SK-N-SH treated with all-trans-retinoic acid at 6 μM for 48 hours (cell line): ENCODE results near the gene TSPAN14.

Experiments
- ATAC-seq: fragments of 200-7000 bp; cut with Tn5 transposase; 3 replicates; pipeline ENCODE4 v1.9.1; 2020; ENCODE audit warnings: mild to moderate bottlenecking, moderate library complexity
- ARNTL ChIP-seq: fragments of 450-650 bp; formaldehyde crosslinking; IDR thresholded peaks from 2 replicates; pipeline ENCODE4 v1.5.0; 2020; ENCODE audit warnings: low read depth, mild to moderate bottlenecking, moderate library complexity, borderline replicate concordance
- BACH2 ChIP-seq: fragments of 250-450 bp; sonication (Bioruptor Pico); IDR thresholded peaks from 2 replicates; pipeline ENCODE4 v1.9.0; 2021; ENCODE audit warnings: mild to moderate bottlenecking, borderline replicate concordance
- CREB5 ChIP-seq: fragments of 250-450 bp; sonication (Bioruptor Pico); IDR thresholded peaks from 2 replicates; pipeline ENCODE4 v1.5.1; 2020; ENCODE audit warnings: low read depth, mild to moderate bottlenecking, moderate library complexity
- CSDC2 ChIP-seq: fragments of 250-450 bp; sonication (Bioruptor Pico); IDR thresholded peaks from 2 replicates; pipeline ENCODE4 v1.5.0; 2020; ENCODE audit warnings: mild to moderate bottlenecking, moderate library complexity
- CSRNP3 ChIP-seq: fragments of 250-450 bp; sonication (Bioruptor Pico); IDR thresholded peaks from 2 replicates; pipeline ENCODE4 v1.5.1; 2021; ENCODE audit warnings: mild to moderate bottlenecking, moderate library complexity
- ESRRG ChIP-seq: fragments of 250-450 bp; sonication (Bioruptor Pico); IDR thresholded peaks from 2 replicates; pipeline ENCODE4 v1.6.1; 2021; ENCODE audit warnings: mild to moderate bottlenecking
- GLIS3 ChIP-seq: fragments of 250-450 bp; sonication (Bioruptor Pico); IDR thresholded peaks from 2 replicates; pipeline ENCODE4 v1.5.0; 2020; ENCODE audit warnings: mild to moderate bottlenecking, moderate library complexity
- ISL1 ChIP-seq: fragments of 250-450 bp; sonication (Bioruptor Pico); IDR thresholded peaks from 2 replicates; pipeline ENCODE4 v2.1.2; 2022; ENCODE audit warnings: mild to moderate bottlenecking, moderate library complexity
- OSR1 ChIP-seq: fragments of 250-450 bp; sonication (Bioruptor Pico); IDR thresholded peaks from 2 replicates; pipeline ENCODE4 v1.8.0; 2022; ENCODE audit warnings: moderate library complexity, mild to moderate bottlenecking, inconsistent platforms
- PPARA ChIP-seq: fragments of 250-450 bp; sonication (Bioruptor Pico); IDR thresholded peaks from 2 replicates; pipeline ENCODE4 v1.5.0; 2020; ENCODE audit warnings: mild to moderate bottlenecking, borderline replicate concordance
- RARB ChIP-seq: fragments of 250-450 bp; sonication (Bioruptor Pico); IDR thresholded peaks from 2 replicates; pipeline ENCODE4 v1.8.0; 2021; ENCODE audit warnings: mild to moderate bottlenecking, moderate library complexity
- SNAI2 ChIP-seq: fragments of 250-450 bp; sonication (Bioruptor Pico); IDR thresholded peaks from 2 replicates; pipeline ENCODE4 v1.5.0; 2020; ENCODE audit warnings: mild to moderate bottlenecking, moderate library complexity
- TCF4 ChIP-seq: fragments of 250-450 bp; sonication (Bioruptor Pico); IDR thresholded peaks from 2 replicates; pipeline ENCODE4 v1.8.0; 2021; ENCODE audit warnings: mild to moderate bottlenecking, moderate library complexity, borderline replicate concordance
- TOX ChIP-seq: fragments of 250-450 bp; sonication (Bioruptor Pico); IDR thresholded peaks from 2 replicates; pipeline ENCODE4 v1.8.0; 2021; ENCODE audit warnings: mild to moderate bottlenecking, moderate library complexity, borderline replicate concordance
- TSHZ2 ChIP-seq: fragments of 250-450 bp; sonication (Bioruptor Pico); IDR thresholded peaks from 2 replicates; pipeline ENCODE4 v1.5.0; 2020; ENCODE audit warnings: mild to moderate bottlenecking, moderate library complexity
- ZC3H10 ChIP-seq: fragments of 250-450 bp; sonication (Bioruptor Pico); IDR thresholded peaks from 2 replicates; pipeline ENCODE4 v1.5.1; 2021; ENCODE audit warnings: mild to moderate bottlenecking, moderate library complexity
- ZFP3 ChIP-seq: fragments of 250-450 bp; sonication (Bioruptor Pico); IDR thresholded peaks from 2 replicates; pipeline ENCODE4 v1.5.0; 2020; ENCODE audit warnings: mild to moderate bottlenecking, moderate library complexity
- ZFP30 ChIP-seq: fragments of 450-650 bp; formaldehyde crosslinking; IDR thresholded peaks from 2 replicates; pipeline ENCODE4 v1.5.0; 2022; ENCODE audit warnings: mild to moderate bottlenecking, moderate library complexity
- ZNF565 ChIP-seq: fragments of 450-650 bp; formaldehyde crosslinking; conservative IDR thresholded peaks from 2 replicates; pipeline ENCODE4 v1.5.0; 2020; ENCODE audit warnings: low read depth, mild to moderate bottlenecking, moderate library complexity
- ZNF70 ChIP-seq: fragments of 450-650 bp; formaldehyde crosslinking; IDR thresholded peaks from 2 replicates; pipeline ENCODE4 v1.5.0; 2020; ENCODE audit warnings: mild to moderate bottlenecking, moderate library complexity
- ZNF8 ChIP-seq: fragments of 450-650 bp; formaldehyde crosslinking; IDR thresholded peaks from 2 replicates; pipeline ENCODE4 v1.5.0; 2020; ENCODE audit warnings: mild to moderate bottlenecking, moderate library complexity

TSPAN14 gene

GRCh38 chr10:80471715-80472233 lies 17.7 kb downstream of the TSPAN14 start:
- no peak for TF ChIP-seq OSR1 (CRISPR knock-in tag)
- no peak for TF ChIP-seq ZNF565 (CRISPR knock-in tag)
- no peak for TF ChIP-seq SNAI2 (CRISPR knock-in tag)
- TF ChIP-seq ARNTL, result no peak
- TF ChIP-seq ZFP3 (CRISPR knock-in tag), result no peak
- no peak for TF ChIP-seq TSHZ2 (CRISPR knock-in tag)
- TF ChIP-seq ZC3H10 (CRISPR knock-in tag), result no peak
- no peak for TF ChIP-seq ESRRG (CRISPR knock-in tag)
- no peak for TF ChIP-seq RARB (CRISPR knock-in tag)
- no peak for TF ChIP-seq BACH2 (CRISPR knock-in tag)
- no peak for TF ChIP-seq TOX (CRISPR knock-in tag)
- no peak for TF ChIP-seq ZNF70
- no peak for TF ChIP-seq PPARA (CRISPR knock-in tag)
- TF ChIP-seq GLIS3, result no peak
- TF ChIP-seq ISL1 (CRISPR knock-in tag), result no peak
- ATAC-seq, result no peak; the same call in 2 of the 3 replicates

GRCh38 chr10:80472234-80473095 lies 18.4 kb downstream of the TSPAN14 start:
- peak; percentile 64 for ATAC-seq
- TF ChIP-seq RARB (CRISPR knock-in tag), result no peak
- TF ChIP-seq, all 23 proteins: peak for 0

GRCh38 chr10:80473096-80473657 lies 19.1 kb downstream of the TSPAN14 start:
- no peak for ATAC-seq
- TF ChIP-seq CSDC2 (CRISPR knock-in tag), result no peak
- no peak for TF ChIP-seq CREB5
- no peak for TF ChIP-seq ZNF565 (CRISPR knock-in tag)
- TF ChIP-seq ARNTL, result no peak
- no peak for TF ChIP-seq TOX (CRISPR knock-in tag)
- no peak for TF ChIP-seq CSRNP3 (CRISPR knock-in tag)
- no peak for TF ChIP-seq RARB (CRISPR knock-in tag)
- no peak for TF ChIP-seq ZNF70
- TF ChIP-seq TSHZ2 (CRISPR knock-in tag), result no peak
- no peak for TF ChIP-seq ZFP30 (CRISPR knock-in tag)
- no peak for TF ChIP-seq ISL1 (CRISPR knock-in tag)
- TF ChIP-seq ZFP3 (CRISPR knock-in tag), result no peak
- no peak for TF ChIP-seq ESRRG (CRISPR knock-in tag)
- TF ChIP-seq PPARA (CRISPR knock-in tag), result no peak
- no peak for TF ChIP-seq ZC3H10 (CRISPR knock-in tag)
- no peak for TF ChIP-seq TCF4
- TF ChIP-seq BACH2 (CRISPR knock-in tag), result no peak
- no peak for TF ChIP-seq ZNF8
- TF ChIP-seq SNAI2 (CRISPR knock-in tag), result no peak
